ENCODE measurements around the gene RNF145.

DNA sequence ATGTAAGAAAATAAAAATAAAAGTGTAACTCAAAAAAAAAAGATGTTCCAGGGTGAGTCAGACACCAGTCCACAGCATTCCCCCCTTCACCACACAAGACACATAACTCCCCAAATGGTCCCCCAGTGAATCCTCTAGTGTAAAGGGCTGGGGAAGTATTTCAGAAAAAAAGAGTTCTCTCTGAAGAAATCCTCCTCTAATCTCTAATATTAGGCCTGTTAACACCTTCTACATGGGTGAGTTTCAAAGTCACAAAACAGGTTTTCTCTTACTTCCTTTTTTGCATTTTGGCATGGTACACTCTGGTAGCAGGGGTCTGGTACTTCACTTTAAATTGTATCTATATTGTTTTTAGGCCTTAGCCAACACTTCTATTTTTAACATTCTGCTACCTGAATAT, 28.2 kb downstream of the RNF145 start:
- TF ChIP-seq, protein P1, sequence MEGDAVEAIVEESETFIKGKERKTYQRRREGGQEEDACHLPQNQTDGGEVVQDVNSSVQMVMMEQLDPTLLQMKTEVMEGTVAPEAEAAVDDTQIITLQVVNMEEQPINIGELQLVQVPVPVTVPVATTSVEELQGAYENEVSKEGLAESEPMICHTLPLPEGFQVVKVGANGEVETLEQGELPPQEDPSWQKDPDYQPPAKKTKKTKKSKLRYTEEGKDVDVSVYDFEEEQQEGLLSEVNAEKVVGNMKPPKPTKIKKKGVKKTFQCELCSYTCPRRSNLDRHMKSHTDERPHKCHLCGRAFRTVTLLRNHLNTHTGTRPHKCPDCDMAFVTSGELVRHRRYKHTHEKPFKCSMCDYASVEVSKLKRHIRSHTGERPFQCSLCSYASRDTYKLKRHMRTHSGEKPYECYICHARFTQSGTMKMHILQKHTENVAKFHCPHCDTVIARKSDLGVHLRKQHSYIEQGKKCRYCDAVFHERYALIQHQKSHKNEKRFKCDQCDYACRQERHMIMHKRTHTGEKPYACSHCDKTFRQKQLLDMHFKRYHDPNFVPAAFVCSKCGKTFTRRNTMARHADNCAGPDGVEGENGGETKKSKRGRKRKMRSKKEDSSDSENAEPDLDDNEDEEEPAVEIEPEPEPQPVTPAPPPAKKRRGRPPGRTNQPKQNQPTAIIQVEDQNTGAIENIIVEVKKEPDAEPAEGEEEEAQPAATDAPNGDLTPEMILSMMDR (IDR thresholded peaks at IDR 0.05), result no peak
- TF ChIP-seq ZFX (IDR thresholded peaks at IDR 0.05; ENCODE audit: borderline replicate concordance), result no peak
